ENCODE measurements around the gene LAS1L.

DNA sequence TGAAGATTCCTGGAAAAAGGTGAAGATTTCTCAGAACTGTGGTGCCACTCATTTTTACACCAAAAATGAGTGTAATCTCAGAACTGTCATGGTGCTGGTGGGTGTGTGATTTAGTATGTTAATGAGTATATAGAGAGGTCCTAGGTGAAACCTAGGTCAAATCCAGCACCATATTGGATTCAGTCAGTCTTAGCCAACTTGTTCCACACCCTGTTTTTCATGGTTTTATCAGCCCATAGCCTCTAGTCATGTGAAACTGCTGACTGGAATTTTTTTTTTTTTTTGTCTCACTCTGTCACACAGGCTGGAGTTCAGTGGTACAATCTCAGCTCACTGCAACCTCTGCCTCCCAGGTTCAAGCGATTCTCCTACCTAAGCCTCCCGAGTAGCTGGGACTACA lies 58.0 kb downstream of the LAS1L start:
- TF ChIP-seq, protein P1, sequence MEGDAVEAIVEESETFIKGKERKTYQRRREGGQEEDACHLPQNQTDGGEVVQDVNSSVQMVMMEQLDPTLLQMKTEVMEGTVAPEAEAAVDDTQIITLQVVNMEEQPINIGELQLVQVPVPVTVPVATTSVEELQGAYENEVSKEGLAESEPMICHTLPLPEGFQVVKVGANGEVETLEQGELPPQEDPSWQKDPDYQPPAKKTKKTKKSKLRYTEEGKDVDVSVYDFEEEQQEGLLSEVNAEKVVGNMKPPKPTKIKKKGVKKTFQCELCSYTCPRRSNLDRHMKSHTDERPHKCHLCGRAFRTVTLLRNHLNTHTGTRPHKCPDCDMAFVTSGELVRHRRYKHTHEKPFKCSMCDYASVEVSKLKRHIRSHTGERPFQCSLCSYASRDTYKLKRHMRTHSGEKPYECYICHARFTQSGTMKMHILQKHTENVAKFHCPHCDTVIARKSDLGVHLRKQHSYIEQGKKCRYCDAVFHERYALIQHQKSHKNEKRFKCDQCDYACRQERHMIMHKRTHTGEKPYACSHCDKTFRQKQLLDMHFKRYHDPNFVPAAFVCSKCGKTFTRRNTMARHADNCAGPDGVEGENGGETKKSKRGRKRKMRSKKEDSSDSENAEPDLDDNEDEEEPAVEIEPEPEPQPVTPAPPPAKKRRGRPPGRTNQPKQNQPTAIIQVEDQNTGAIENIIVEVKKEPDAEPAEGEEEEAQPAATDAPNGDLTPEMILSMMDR (conservative IDR thresholded peaks at IDR 0.05): no peak
- no peak for TF ChIP-seq ZFX (IDR thresholded peaks at IDR 0.05)

All from C4-2B (cell line).